PC-9 (cell line): ENCODE data around the gene HEATR9.

Experiments used
- CTCF ChIP-seq: fragments of 200-600 bp; sonication (generic); conservative IDR thresholded peaks from 2 replicates; pipeline ENCODE4 v1.6.1; 2017; ENCODE audit warnings: mixed run types, antibody characterized with exemption, mild to moderate bottlenecking, moderate library complexity
- EZH2 ChIP-seq: fragments of 200-600 bp; sonication (generic); IDR thresholded peaks from 2 replicates; pipeline ENCODE4 v1.8.0; 2017; ENCODE audit warnings: antibody characterized with exemption, low read depth

GRCh38 chr17:35855965-35856364 is 12.7 kb downstream of the HEATR9 start:
- TF ChIP-seq CTCF (no peak), EZH2 (no peak)
